HG03175 (cell line): ENCODE results near the gene PIP5K1B.

Experiments used
- ATAC-seq: cut with Tn5 transposase; IDR thresholded peaks from one replicate; pipeline ENCODE4 v1.9.1; 2021; ENCODE audit warnings: mild to moderate bottlenecking, moderate library complexity; ENCODE audit not compliant: unreplicated experiment

Gene PIP5K1B

GRCh38 chr9:68843239-68843638 lies 138.2 kb downstream of the PIP5K1B start:
- ATAC-seq, result no peak

DNA sequence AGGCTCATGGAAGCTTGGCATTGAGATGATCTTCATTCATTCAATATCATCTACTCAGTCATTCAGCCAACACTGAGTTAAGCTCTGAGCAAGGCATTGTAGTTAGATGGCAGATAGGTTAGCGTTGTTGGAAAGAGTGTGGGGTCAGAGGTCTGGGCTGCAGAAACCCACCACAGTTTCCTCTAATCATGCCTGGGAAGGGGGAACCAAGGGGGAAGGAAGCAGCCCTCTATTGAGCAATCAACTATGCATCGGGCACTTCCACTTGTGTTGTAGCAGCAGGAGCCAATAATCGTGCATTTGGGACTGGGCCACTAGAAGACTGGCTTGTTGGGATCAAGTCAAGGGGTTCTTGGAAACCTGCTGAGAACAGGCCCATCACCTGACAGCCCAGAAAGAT lies 139.1 kb downstream of the PIP5K1B start:
- ATAC-seq, result no peak

- ATAC-seq, result peak; percentile 53
Observed at GRCh38 chr9:68844631-68845612, 139.9 kb downstream of the PIP5K1B start.

DNA sequence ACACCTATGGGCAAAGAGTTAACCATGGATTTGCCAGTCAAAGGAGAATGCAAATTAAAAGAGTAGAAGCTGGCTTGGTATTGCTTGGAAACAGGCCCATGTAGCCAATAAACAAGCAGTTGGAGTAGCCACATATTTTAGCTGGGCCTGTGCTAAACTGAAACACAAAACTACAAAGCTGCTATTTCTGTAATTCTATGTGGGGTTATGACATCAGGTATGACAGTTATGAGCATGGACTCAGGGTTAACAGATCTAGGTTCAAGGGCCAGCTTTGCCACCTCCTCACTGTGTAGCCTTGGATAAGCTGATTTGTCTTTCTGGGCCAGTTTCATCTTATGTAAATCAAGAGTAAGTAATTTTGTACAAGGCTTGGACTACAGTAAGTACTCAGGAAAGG lies 142.7 kb downstream of the PIP5K1B start:
- ATAC-seq, result no peak

- ATAC-seq, result no peak
Observed at GRCh38 chr9:68851657-68852056, 146.6 kb downstream of the PIP5K1B start.

DNA sequence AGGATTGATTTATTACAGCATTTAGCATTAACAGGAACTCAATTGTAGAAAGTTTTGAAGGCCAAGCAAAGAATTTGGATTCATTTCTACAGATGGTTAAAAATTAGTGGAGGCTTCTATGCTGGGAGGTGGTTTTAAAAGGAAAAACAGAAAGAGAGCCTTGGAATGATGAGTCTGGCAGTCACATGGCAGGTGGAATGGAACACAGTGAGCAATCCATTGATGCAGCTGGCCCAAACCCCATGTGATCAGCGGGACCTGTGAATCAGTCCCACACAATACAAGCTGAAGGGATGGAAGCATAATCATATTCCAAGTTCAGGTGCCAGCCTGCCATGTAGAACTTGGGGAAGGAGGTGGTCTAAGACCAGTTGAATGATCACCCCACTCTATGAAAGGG lies 147.9 kb downstream of the PIP5K1B start:
- ATAC-seq, result no peak

DNA sequence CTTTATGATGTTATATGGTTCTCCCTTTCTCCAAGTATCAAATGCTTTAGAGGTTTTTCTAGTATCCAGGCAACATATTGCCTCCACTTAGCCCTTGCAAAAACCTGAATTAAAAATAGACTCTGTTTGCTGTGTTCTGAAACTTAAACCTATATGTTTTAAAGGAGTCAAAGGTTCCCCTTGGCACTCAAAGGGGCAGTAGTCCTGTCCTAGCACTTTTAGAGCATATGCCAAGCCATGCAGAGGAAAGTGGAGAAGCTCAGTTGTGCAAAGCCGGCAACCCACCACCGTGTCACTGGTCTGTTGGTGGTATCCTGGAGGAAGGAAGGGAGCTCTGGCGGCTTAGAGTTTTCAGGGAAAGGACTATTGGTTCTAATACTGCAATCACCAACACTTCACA lies 154.3 kb downstream of the PIP5K1B start:
- no peak for ATAC-seq

- no peak for ATAC-seq
Observed at GRCh38 chr9:68860419-68860818, 155.4 kb downstream of the PIP5K1B start.

GRCh38 chr9:68861436-68861835 lies 156.4 kb downstream of the PIP5K1B start:
- ATAC-seq, result no peak

GRCh38 chr9:68867066-68867465 lies 162.0 kb downstream of the PIP5K1B start:
- ATAC-seq, result no peak

GRCh38 chr9:68869022-68869421 lies 164.0 kb downstream of the PIP5K1B start:
- ATAC-seq, result no peak

DNA sequence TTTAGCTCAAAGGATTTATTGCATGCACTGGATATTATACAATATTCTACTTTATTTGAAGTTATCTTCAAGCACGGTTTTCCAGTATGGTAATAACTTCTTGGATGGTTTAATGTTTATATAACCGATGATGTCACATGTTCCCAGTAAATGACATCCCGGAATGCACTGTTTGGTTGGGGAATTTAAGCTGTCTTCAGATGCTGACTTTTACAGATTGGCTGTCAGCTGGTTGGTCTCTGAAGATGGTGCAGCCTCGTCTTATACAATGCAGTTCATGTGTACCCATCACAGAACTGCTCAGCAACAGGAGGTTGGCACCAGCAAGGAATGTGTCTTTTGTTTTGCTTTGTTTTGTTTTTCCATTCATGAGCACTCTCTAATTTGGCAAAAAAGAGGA lies 165.0 kb downstream of the PIP5K1B start:
- no peak for ATAC-seq

GRCh38 chr9:68871236-68871635 lies 166.2 kb downstream of the PIP5K1B start:
- ATAC-seq, result no peak

DNA sequence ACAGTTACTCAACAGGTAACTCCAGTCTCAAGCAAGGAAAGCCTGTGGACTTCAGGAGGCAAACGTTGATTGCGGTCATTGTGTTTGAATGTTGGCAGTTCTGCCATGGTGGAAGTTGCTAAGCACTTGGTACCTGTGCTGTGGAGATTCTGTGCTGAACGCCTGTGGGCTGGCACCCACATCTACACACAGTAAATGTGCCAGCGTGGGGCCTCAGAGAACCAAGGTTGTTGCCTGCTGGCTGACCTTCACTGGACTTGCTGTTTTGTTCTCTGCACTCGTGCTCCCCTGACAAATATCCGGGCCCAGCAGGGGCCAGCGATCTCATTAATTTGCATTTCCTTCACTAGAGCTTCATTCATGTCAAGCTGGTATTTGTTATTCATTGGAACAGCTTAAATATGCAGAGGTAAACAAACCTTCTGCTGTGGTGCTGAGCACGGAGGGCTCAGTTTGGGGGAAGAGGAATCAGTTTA lies 167.0 kb downstream of the PIP5K1B start:
- ATAC-seq, result no peak

GRCh38 chr9:68873179-68873578 lies 168.1 kb downstream of the PIP5K1B start:
- no peak for ATAC-seq

- no peak for ATAC-seq
Observed at GRCh38 chr9:68876273-68876672, 171.2 kb downstream of the PIP5K1B start.

GRCh38 chr9:68876681-68877080 lies 171.6 kb downstream of the PIP5K1B start:
- no peak for ATAC-seq

DNA sequence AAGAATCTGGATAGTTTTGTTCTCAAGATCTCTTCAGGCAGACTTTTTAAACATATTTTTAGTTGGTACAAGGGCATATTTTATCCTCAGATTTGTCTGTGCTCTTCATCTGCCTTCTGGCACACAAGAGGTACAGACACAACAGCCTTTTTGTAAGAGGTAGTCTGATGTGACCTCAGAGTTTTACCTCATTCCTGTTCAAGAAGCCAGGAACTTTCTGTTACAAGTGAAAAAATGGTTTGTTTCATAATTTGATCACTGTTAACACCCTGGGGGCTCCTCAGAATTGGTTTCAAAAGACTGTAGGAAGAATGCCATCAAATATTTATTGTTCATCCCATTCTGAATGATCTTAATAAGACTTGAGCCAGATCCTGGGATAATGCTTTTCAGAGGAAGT lies 172.2 kb downstream of the PIP5K1B start:
- no peak for ATAC-seq

GRCh38 chr9:68878450-68878849 lies 173.4 kb downstream of the PIP5K1B start:
- no peak for ATAC-seq

- ATAC-seq, result no peak
Observed at GRCh38 chr9:68883224-68883623, 178.2 kb downstream of the PIP5K1B start.

- no peak for ATAC-seq
Observed at GRCh38 chr9:68887232-68887631, 182.2 kb downstream of the PIP5K1B start.

DNA sequence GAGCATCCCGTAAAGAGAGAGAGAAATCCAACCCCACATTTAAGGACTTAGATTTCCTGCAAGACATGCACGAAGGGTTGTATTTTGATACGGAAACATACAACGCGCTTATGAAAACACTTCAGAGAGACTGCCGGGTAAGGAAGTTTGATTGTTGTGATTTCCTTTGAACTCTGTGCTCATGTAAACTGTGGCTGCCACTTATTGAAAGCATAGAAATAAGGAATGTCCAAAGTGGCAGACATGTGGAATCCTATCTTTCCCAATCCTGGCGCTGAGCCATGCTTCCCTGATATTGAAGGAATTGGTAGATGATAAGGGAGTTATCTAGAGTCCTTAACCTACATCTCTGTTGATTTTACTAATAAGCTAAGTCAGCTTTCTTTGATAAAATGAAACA lies 189.5 kb downstream of the PIP5K1B start:
- ATAC-seq, result no peak
